ENCODE data around the gene ZFP36.
"Not testable (repeated sequence)": the region's sequence is repeated elsewhere in the genome, so short reads cannot be mapped to it uniquely, and the experiment has no call there.

The ZFP36 gene

GRCh38 chr19:39449116-39449797 lies 42.6 kb downstream of the ZFP36 start:
- FAIRE-seq: no peak

GRCh38 chr19:39451257-39451656 lies 44.6 kb downstream of the ZFP36 start:
- not testable (repeated sequence) for FAIRE-seq
